CD4-positive, alpha-beta T cell treated with Interleukin-6 at 100 ng/mL for 8 hours (primary cell): ENCODE data around the gene ACTN2.
A peak's percentile ranks its signal among the peaks of the same experiment; 100 is the strongest.
"Not testable (repeated sequence)": the region's sequence is repeated elsewhere in the genome, so short reads cannot be mapped to it uniquely, and the experiment has no call there.

ENCODE experiments used
- DNase-seq: peaks from one replicate; pipeline ENCODE4 v3.0.0-alpha.2; 2020; ENCODE audit warnings: mixed read lengths, low spot score

The ACTN2 gene

GRCh38 chr1:236685917-236686814, at the start of gene ACTN2:
Gene ACTN2, plus strand, starts transcription at chr1:236686499. Its CDS starts 175 bp downstream, at chr1:236686674.
- peak; percentile 27 for DNase-seq

- DNase-seq = no peak
Measured at GRCh38 chr1:236638945-236639344, 47.4 kb upstream of the ACTN2 start.

- DNase-seq = no peak
Measured at GRCh38 chr1:236639686-236640085, 46.6 kb upstream of the ACTN2 start.

DNA sequence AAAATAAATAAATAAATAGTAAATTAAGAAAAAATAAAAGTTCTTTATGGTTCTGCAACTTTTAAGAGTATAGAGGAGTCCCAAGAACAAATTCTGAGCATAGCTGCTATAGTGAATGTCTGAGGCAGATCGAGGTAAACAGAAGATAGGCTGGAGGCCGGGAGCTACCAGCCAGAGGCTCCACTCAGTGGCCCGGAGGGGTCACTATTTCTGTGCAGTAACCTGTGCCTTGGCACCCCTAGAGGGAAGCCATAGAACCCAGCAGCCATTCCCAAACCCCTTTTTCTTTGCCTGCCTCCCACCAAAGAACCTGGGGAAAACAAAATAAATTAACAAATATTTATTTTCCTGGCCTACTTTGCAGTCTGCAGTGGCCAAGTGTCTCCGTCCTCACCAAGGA, 43.5 kb upstream of the ACTN2 start:
- no peak for DNase-seq

DNA sequence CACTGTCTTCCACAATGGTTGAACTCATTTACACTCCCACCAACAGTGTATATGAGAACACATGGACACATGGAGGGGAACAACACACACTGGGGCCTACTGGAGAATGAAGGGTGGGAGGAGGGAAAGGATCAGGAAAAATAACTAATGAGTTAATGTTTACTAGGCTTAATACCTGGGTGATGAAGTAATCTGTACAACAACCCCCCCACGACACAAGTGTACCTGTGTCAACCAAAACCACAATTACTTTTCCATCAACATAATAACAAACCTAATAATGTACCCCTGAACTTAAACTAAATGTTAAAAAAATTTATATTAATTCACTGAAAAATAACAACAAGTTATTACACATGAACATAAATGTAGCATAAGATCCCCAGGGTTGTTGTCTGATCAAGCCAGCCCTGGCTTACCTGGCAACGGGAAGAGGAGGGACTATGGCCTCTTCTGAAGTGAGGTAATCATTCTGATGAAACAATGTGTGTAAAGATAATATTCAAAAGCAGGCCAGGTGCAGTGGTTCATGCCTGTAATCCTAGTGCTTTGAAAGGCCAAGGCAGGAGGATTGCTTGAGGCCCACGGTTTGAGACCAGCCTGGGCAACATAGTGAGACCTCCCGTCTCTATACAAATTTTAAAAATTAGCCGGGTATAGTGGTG, 41.2 kb upstream of the ACTN2 start:
- DNase-seq = no peak

DNA sequence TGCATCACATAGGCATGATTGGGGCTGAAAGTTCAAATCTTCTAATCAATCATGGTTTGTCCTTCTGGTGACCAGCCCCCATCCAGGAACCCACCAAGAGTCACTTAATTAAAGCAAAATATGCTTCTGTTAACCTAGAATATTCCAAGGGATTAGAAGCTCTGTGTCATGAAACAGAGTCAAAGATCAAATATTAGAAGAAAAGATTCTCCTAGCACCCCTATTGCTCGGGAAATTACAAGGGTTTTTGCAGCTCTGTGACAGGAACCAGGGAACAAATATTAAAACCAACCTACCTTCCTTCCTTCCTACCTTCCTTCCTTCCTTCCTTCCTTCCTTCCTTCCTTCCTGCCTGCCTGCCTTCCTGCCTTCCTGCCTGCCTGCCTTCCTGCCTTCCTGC, 31.8 kb upstream of the ACTN2 start:
- no peak for DNase-seq

- no peak for DNase-seq
Measured at GRCh38 chr1:236654957-236655356, 31.3 kb upstream of the ACTN2 start.

GRCh38 chr1:236657398-236657797, 28.9 kb upstream of the ACTN2 start:
- DNase-seq = no peak

GRCh38 chr1:236659792-236660587, 26.3 kb upstream of the ACTN2 start:
- no peak for DNase-seq

- DNase-seq = no peak
Measured at GRCh38 chr1:236663934-236664333, 22.4 kb upstream of the ACTN2 start.

- DNase-seq = not testable (repeated sequence)
Measured at GRCh38 chr1:236668909-236669308, 17.4 kb upstream of the ACTN2 start.

- DNase-seq = no peak
Measured at GRCh38 chr1:236670060-236670459, 16.2 kb upstream of the ACTN2 start.

- no peak for DNase-seq
Measured at GRCh38 chr1:236673289-236673919, 12.9 kb upstream of the ACTN2 start.

- DNase-seq = no peak
Measured at GRCh38 chr1:236677641-236678235, 8.6 kb upstream of the ACTN2 start.

GRCh38 chr1:236681219-236681618, 5.1 kb upstream of the ACTN2 start:
- DNase-seq = no peak

GRCh38 chr1:236685205-236685916, 938 bp upstream of the ACTN2 start:
- no peak for DNase-seq

DNA sequence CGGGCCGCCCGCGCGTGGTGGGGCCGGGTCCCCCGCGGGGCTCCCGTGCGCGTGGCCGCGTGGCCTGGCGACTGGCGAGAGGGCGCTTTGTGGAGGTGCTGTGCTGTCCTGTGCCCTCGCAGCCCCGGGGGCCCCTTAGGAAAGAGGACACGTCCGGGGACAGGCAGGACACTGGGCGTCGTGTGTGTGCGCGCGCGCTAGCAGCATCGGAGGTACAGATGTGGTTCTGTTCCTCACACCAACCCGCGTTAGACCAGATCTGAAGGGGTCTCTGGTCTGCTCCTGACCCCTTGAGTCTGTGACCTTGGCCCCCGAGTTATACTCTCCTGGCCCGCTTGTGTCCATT, 489 bp downstream of the ACTN2 start:
- no peak for DNase-seq

- no peak for DNase-seq
Measured at GRCh38 chr1:236687273-236687672, 974 bp downstream of the ACTN2 start.

DNA sequence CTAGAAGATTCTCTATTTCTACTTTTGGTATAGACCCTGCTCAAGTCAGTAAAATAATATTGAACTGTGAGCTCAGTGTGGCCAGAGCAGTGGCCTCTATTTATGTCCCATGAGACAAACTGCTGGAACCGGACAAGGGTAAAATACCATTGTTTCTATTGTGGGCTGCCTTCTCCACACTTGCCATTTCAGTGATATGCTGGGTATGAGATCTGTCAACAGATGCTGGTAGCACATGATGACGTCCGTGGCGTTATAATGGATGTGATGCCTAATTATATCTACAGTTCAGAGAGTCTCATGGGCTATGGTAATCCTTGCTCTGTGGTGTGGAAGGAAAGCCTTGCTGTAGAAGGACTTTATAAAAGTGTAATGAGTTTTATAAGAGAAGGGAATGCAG, 2.4 kb downstream of the ACTN2 start:
- DNase-seq = no peak

GRCh38 chr1:236689713-236690569, 3.6 kb downstream of the ACTN2 start:
- no peak for DNase-seq
